SK-N-SH treated with all-trans-retinoic acid at 6 μM for 48 hours (cell line): Measurements from ENCODE around the gene CHN1.

Experiments used
- BACH2 ChIP-seq: fragments of 250-450 bp; sonication (Bioruptor Pico); IDR thresholded peaks from 2 replicates; pipeline ENCODE4 v1.9.0; 2021; ENCODE audit warnings: mild to moderate bottlenecking, borderline replicate concordance
- ESRRG ChIP-seq: fragments of 250-450 bp; sonication (Bioruptor Pico); IDR thresholded peaks from 2 replicates; pipeline ENCODE4 v1.6.1; 2021; ENCODE audit warnings: mild to moderate bottlenecking
- ISL1 ChIP-seq: fragments of 250-450 bp; sonication (Bioruptor Pico); IDR thresholded peaks from 2 replicates; pipeline ENCODE4 v2.1.2; 2022; ENCODE audit warnings: mild to moderate bottlenecking, moderate library complexity
- OSR1 ChIP-seq: fragments of 250-450 bp; sonication (Bioruptor Pico); IDR thresholded peaks from 2 replicates; pipeline ENCODE4 v1.8.0; 2022; ENCODE audit warnings: moderate library complexity, mild to moderate bottlenecking, inconsistent platforms
- PATZ1 ChIP-seq: fragments of 250-450 bp; sonication (Bioruptor Pico); IDR thresholded peaks from 2 replicates; pipeline ENCODE4 v1.8.0; 2020; ENCODE audit warnings: mild to moderate bottlenecking, moderate library complexity, borderline replicate concordance
- POU6F1 ChIP-seq: fragments of 250-450 bp; sonication (Bioruptor Pico); IDR thresholded peaks from 2 replicates; pipeline ENCODE4 v1.8.0; 2021; ENCODE audit warnings: low read depth, mild to moderate bottlenecking, moderate library complexity, borderline replicate concordance
- PPARA ChIP-seq: fragments of 250-450 bp; sonication (Bioruptor Pico); IDR thresholded peaks from 2 replicates; pipeline ENCODE4 v1.5.0; 2020; ENCODE audit warnings: mild to moderate bottlenecking, borderline replicate concordance
- SNAI2 ChIP-seq: fragments of 250-450 bp; sonication (Bioruptor Pico); IDR thresholded peaks from 2 replicates; pipeline ENCODE4 v1.5.0; 2020; ENCODE audit warnings: mild to moderate bottlenecking, moderate library complexity
- TSHZ2 ChIP-seq: fragments of 250-450 bp; sonication (Bioruptor Pico); IDR thresholded peaks from 2 replicates; pipeline ENCODE4 v1.5.0; 2020; ENCODE audit warnings: mild to moderate bottlenecking, moderate library complexity
- ZC3H10 ChIP-seq: fragments of 250-450 bp; sonication (Bioruptor Pico); IDR thresholded peaks from 2 replicates; pipeline ENCODE4 v1.5.1; 2021; ENCODE audit warnings: mild to moderate bottlenecking, moderate library complexity
- ZFP3 ChIP-seq: fragments of 250-450 bp; sonication (Bioruptor Pico); IDR thresholded peaks from 2 replicates; pipeline ENCODE4 v1.5.0; 2020; ENCODE audit warnings: mild to moderate bottlenecking, moderate library complexity
- ZNF8 ChIP-seq: fragments of 450-650 bp; formaldehyde crosslinking; IDR thresholded peaks from 2 replicates; pipeline ENCODE4 v1.5.0; 2020; ENCODE audit warnings: mild to moderate bottlenecking, moderate library complexity

GRCh38 chr2:174800436-174801205, 204.6 kb downstream of the CHN1 start:
- TF ChIP-seq PPARA (CRISPR knock-in tag): no peak
- TF ChIP-seq OSR1 (CRISPR knock-in tag): no peak
- no peak for TF ChIP-seq BACH2 (CRISPR knock-in tag)
- no peak for TF ChIP-seq POU6F1 (CRISPR knock-in tag)
- no peak for TF ChIP-seq ZFP3 (CRISPR knock-in tag)
- TF ChIP-seq ZC3H10 (CRISPR knock-in tag): no peak
- TF ChIP-seq SNAI2 (CRISPR knock-in tag): no peak
- no peak for TF ChIP-seq ISL1
- no peak for TF ChIP-seq ZNF8 (CRISPR knock-in tag)
- TF ChIP-seq PATZ1: no peak
- TF ChIP-seq TSHZ2: no peak
- no peak for TF ChIP-seq ESRRG (CRISPR knock-in tag)
